Fibroblast of villous mesenchyme (primary cell): ENCODE measurements around the gene CSTPP1. TPM values are rescaled to one million over a fixed set of nuclear protein-coding genes. Genes with fewer than 3 reads are reported as not detected.

Experiments used
- DNase-seq: peaks from one replicate; pipeline ENCODE4 v3.0.0-alpha.2; 2010; ENCODE audit warnings: low read depth
- H3K4me3 ChIP-seq: 2 replicates; pipeline ENCODE4 v1.5.1; 2011; ENCODE audit warnings: low read depth, mild to moderate bottlenecking, low read length
- total RNA-seq: library from RNA; depleted of rRNA; stranded (reverse); fragments of >200 nt; gene quantifications from 2 replicates; pipeline ENCODE4 v1.2.3, GENCODE V29; 2012
- TF ChIP-seq, protein P1 (sequence below): IDR thresholded peaks from 2 replicates; pipeline ENCODE4 v1.5.1; 2012; ENCODE audit warnings: low read depth, mild to moderate bottlenecking, low read length; ENCODE audit not compliant: insufficient read depth

CSTPP1 gene
- total RNA-seq, 1 donor = 30.2 TPM

DNA sequence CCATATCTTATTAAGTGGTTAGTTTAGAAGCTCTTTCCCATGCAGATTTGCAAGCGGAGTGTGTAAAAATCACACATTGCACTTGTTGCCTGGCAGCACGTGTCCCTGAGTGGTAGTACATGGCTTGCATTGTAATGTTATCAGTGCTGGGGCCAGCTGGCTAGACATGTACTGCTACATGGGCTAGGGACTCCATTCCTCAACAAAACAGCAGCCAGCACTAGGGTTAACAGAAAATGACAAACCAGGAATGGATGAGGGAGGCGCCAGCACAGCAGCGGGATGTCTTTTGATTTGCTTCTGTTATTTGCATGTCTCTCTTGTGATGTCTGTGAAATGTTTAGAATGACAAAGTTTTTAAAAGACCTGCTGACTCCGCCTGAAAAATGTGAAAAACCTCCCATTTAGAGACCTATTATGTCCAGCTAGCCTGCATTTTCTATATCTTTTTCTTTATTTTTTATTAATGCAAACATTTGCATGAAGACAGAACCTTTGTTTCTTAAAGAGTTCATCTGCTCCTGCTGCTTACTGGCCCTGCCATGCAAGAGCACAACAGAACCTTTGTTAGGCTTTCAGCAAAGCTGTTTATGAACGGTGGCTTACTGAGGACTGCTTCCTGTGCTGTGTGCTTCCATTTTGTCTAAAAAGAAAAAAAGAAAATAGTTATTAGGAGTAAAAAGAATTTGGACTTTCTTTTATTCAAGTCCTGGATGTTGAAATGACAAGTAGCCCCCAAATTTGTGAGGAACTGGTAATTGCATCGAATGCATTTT, 40.7 kb downstream of the CSTPP1 start:
- TF ChIP-seq, protein P1, sequence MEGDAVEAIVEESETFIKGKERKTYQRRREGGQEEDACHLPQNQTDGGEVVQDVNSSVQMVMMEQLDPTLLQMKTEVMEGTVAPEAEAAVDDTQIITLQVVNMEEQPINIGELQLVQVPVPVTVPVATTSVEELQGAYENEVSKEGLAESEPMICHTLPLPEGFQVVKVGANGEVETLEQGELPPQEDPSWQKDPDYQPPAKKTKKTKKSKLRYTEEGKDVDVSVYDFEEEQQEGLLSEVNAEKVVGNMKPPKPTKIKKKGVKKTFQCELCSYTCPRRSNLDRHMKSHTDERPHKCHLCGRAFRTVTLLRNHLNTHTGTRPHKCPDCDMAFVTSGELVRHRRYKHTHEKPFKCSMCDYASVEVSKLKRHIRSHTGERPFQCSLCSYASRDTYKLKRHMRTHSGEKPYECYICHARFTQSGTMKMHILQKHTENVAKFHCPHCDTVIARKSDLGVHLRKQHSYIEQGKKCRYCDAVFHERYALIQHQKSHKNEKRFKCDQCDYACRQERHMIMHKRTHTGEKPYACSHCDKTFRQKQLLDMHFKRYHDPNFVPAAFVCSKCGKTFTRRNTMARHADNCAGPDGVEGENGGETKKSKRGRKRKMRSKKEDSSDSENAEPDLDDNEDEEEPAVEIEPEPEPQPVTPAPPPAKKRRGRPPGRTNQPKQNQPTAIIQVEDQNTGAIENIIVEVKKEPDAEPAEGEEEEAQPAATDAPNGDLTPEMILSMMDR = no peak
- H3K4me3 ChIP-seq = no peak overlapping the region
- DNase-seq = no peak

DNA sequence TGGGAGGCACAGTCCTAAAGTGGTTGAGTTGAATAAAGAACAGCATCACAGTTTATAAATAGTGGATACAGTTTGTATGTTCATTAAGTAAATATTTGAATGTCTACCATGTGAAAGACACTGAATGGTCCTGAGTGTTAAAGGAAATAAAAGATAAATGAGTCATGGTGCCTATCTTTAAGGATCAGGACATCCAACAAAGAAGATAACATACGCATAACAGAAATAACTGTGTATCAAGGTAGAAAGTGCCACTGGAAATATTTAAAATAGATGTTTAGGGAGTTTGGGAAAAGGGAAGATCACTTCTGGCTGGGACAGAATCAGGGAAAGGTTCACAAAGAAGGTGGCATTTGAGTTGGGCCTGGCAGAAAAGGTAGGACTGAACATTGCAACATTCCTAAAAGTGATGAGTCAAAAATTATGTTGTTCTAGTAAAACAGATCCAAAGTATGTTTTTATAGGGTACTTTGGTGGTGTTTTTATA, 41.5 kb downstream of the CSTPP1 start:
- DNase-seq = peak; percentile 42
- no peak overlapping the region for H3K4me3 ChIP-seq
- TF ChIP-seq, protein P1 = no peak

DNA sequence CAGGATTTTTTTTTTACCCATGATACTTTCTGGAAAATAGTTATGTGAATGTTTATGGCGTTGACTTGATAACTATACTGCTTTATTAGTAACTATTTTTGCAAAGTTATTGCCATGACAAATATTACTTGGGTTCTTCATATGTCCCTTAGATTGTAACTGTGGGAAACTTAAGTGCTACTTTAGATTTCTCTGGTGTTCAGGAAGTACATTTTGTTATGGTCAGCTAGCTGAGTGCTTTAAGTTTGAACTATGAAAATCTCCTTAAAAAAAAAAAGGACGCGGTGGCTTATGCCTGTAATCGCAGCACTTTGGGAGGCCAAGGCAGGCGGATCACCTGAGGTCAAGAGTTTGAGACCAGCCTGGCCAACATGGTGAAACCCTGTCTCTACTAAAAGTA, 42.8 kb downstream of the CSTPP1 start:
- DNase-seq = no peak
- TF ChIP-seq, protein P1 = no peak

DNA sequence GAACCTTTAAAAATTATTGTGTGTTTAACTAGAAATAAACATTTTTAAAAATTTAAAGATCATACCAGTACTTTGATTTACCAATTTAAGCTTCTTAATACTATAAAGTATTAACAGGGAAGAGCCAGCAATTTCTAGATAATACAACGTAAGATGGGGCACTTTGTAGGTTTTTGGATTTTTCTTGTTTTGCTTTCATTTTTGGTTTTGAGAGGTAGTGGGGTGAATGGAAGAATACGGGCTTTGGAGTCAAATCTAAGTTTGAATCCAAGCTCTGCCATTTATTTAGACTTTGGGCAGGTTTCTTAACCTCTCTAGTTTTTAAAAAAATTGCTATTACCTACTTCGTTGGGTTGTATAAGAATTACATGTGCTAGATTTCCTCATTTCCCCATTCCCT, 44.9 kb downstream of the CSTPP1 start:
- no peak for DNase-seq
- H3K4me3 ChIP-seq = no peak overlapping the region
- TF ChIP-seq, protein P1 = no peak

More for the DNA sequence above, 42.8 kb downstream of the CSTPP1 start:
- H3K4me3 ChIP-seq = no peak overlapping the region

DNA sequence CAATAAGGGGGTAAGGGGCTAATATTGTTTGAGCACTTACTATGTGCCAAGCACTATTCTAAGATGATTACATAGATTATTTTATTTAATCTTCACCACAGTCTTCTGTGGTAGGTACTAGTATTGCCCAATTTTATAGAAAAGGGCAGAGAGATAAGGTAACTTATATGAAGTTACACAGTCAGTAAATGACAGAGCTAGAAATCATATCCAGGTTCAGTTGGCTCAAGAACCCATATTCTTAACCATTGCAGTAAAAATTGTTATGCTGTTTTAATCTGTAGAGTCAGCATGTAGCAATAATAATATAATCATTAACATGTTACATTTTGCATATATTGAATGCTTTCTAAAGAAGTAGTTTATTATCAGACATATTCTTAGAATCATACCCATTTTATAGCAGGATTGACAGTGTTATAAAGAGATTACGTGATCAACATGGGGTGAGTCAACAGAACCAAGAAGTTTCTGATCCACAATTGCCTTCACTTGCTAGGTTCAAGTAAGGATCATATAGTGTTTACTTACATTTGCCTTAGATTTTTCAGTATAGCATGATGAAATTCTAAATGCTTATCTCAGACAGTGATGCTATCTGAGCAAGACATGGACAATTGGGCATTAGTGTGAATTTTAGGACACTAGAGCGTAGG, 46.4 kb downstream of the CSTPP1 start:
- no peak overlapping the region for H3K4me3 ChIP-seq
- no peak for DNase-seq
- TF ChIP-seq, protein P1 = no peak

DNA sequence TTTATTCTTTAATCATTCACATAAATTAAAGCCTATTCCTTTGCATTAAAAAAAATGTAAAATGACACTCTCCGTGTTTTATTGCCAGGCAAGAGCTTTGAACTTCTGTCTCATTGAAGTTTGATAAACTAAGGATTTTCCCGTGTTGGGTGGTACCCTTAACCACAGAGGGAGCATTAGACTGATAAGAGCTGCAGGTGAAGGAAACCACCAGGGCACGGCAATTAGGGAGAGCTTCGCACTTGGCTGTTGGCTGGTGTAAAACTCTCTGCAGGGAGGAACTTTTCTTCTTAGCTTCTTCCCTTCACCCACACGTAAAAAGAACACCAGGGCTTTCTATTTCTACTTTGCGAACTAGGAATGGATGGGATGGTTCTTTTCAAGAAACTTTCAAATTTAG, 47.0 kb downstream of the CSTPP1 start:
- H3K4me3 ChIP-seq = no peak overlapping the region
- TF ChIP-seq, protein P1 = no peak
- no peak for DNase-seq
